ENCODE data around the gene STAM.

- no peak for TF ChIP-seq CTCF (IDR thresholded peaks at IDR 0.05)
- TF ChIP-seq POLR2A (IDR thresholded peaks at IDR 0.05): no peak
Measured at GRCh38 chr10:17633353-17633752, 10.6 kb upstream of the STAM start.
